Gastrocnemius medialis (tissue), 4 donors: ENCODE measurements around the gene OTOG. TPM values are rescaled to one million over a fixed set of nuclear protein-coding genes. Genes with fewer than 3 reads are reported as not detected.

Experiments used
- ATAC-seq, 2 donors: fragments of 150-250 bp; one replicate each; pipeline ENCODE4 v1.9.1; 2016
- DNase-seq, 2 donors: peaks; one replicate each; pipeline ENCODE4 v3.0.0-alpha.2; 2019
- H3K27ac ChIP-seq, 4 donors: fragments of 200-600 bp; sonication (generic); 1 replicate in 1 of 4; 2 replicates in 3 of 4; pipeline ENCODE4 v1.5.1; 2016 to 2018; ENCODE audit warnings: mild to moderate bottlenecking in 2 of 4, moderate library complexity in 1 of 4
- H3K27me3 ChIP-seq, 3 donors: fragments of 200-600 bp; sonication (generic) in 2 of 3; 1 replicate in 1 of 3; 2 replicates in 2 of 3; pipeline versions ENCODE4 v1.5.1 to v1.6.0; 2016 to 2019; ENCODE audit warnings: mild to moderate bottlenecking in 1 of 3, moderate library complexity in 1 of 3
- H3K36me3 ChIP-seq, 2 donors: fragments of 200-600 bp; sonication (generic) in 1 of 2; one replicate each; pipeline ENCODE4 v1.5.1; 2017 to 2018
- H3K4me1 ChIP-seq, 2 donors: fragments of 200-600 bp; sonication (generic) in 1 of 2; one replicate each; pipeline ENCODE4 v1.5.1; 2016 to 2017; ENCODE audit warnings: mild to moderate bottlenecking in 2 of 2
- H3K4me3 ChIP-seq, 4 donors: fragments of 200-600 bp; sonication (generic) in 3 of 4; 1 replicate in 1 of 4; 2 replicates in 3 of 4; pipeline ENCODE4 v1.5.1; 2016 to 2019; ENCODE audit warnings: mild to moderate bottlenecking in 2 of 4
- H3K9me3 ChIP-seq, 3 donors: fragments of 200-600 bp; sonication (generic) in 2 of 3; 1 replicate in 1 of 3; 2 replicates in 2 of 3; pipeline ENCODE4 v1.5.1; 2016 to 2019
- CTCF ChIP-seq, 5 experiments: fragments of 450-650 bp in 3 of 5; fragments of 200-600 bp in 2 of 5; sonication (generic) in 2 of 5; IDR thresholded peaks in 4 of 5; conservative IDR thresholded peaks in 1 of 5; 1 replicate in 4 of 5; 2 replicates in 1 of 5; pipeline ENCODE4 v1.5.1; 2016 to 2019; ENCODE audit warnings: antibody characterized with exemption in 5 of 5, mild to moderate bottlenecking in 3 of 5, moderate library complexity in 3 of 5
- POLR2A ChIP-seq, 2 donors: fragments of 450-650 bp; IDR thresholded peaks; one replicate each; pipeline ENCODE4 v1.6.1; 2017; ENCODE audit warnings: antibody characterized with exemption in 2 of 2, mild to moderate bottlenecking in 2 of 2, moderate library complexity in 2 of 2
- in situ Hi-C, 4 donors: fragments of 200-750 bp; cut with MboI; loops; one replicate each; pipeline versions ENCODE4 v1.15.0 to v1.8.0; 2017; ENCODE audit warnings: low sequenced_read_pairs in 4 of 4
- intact Hi-C: fragments of 100-400 bp; cut with DNase I; formaldehyde crosslinking; loops from one replicate; pipeline ENCODE4 v1.15.1; 2023; ENCODE audit warnings: low total_unique reads
- total RNA-seq, 4 donors: library from RNA; depleted of rRNA; stranded (reverse); fragments of >200 nt; gene quantifications; one replicate each; pipeline versions ENCODE4 v1.1.0 to v1.2.3, GENCODE V29; 2016

The OTOG gene
- total RNA-seq, 4 donors from 2014 or later, result not detected

DNA sequence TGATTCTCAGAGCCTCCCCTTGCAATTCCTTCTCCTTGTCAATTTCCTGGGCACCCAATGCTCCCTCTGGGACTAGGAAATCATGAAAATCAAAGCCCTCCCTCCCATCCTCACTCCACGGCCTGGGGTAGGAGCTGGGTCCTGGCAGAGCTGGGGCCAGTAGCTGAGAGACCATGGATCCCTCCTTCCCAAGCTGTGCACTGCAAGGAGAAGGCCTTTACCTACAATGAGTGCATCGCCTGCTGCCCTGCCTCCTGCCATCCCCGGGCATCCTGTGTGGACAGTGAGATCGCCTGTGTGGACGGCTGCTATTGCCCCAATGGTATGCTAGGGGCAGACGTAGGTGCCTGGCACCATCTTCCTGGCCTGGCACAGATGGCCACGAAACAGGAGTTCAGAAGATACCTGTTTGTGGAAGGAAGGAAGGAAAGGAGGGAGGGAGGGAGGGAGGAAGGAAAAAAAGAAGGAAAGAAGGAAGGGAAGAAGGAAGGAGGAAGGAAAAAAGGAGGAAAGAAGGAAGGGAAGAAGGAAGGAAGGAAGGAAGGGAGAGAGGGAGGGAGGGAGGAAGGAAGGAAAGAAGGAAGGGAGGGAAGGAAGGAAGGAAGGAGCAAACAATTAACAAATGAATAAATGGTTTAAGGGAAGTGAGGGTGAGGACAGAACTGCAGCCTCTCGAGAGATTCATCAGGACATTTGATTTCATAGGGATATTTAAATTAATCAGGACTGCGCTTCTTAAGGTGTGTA, 12.5 kb downstream of the OTOG start:
- Histone ChIP-seq H3K9me3 (no peaks in the 10 kb centered on the region), H3K4me1 (no peaks in the 10 kb centered on the region), H3K36me3 (no peaks in the 10 kb centered on the region), H3K27me3 (no peaks in the 10 kb centered on the region), H3K27ac (no peak overlapping the region), H3K4me3 (no peak overlapping the region)
- DNase-seq, result no peak
- in situ Hi-C loops (no loop called here), intact Hi-C loops (no loop called here)
- ATAC-seq, result no peak
- TF ChIP-seq CTCF (IDR thresholded peaks at IDR 0.05 in 4 of 5, conservative IDR thresholded peaks at IDR 0.05 in 1 of 5), result no peak
- TF ChIP-seq POLR2A (IDR thresholded peaks at IDR 0.05), result no peak

GRCh38 chr11:17560281-17561110, 13.4 kb downstream of the OTOG start:
- TF ChIP-seq POLR2A (IDR thresholded peaks at IDR 0.05) (no peak), CTCF (IDR thresholded peaks at IDR 0.05 in 4 of 5, conservative IDR thresholded peaks at IDR 0.05 in 1 of 5) (no peak)
- Histone ChIP-seq H3K9me3 (no peaks in the 10 kb centered on the region), H3K36me3 (no peaks in the 10 kb centered on the region), H3K27ac (no peak overlapping the region), H3K4me3 (no peak overlapping the region), H3K4me1 (no peaks in the 10 kb centered on the region), H3K27me3 (no peaks in the 10 kb centered on the region)
- DNase-seq (no peak), ATAC-seq (no peak)
- intact Hi-C loops, result no loop called here
- in situ Hi-C loops, result no loop called here

DNA sequence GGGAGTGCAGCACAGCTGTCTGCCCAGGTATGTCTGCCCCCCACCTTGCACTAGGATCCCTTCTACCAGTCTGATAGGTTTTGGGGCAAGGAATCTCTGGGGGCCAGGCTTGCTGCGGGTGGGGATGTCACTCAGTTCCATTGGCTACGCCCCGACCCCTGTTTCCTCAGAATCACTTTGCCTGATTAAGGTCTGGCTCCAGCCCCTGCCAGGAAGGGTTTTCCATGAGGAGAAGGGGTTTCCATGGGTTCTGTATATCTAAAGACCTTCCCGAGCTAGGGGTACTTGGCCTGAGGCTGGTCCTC, 14.0 kb downstream of the OTOG start:
- in situ Hi-C loops, result no loop called here
- no peak overlapping the region for H3K27ac ChIP-seq
- intact Hi-C loops, result no loop called here
- DNase-seq, result no peak
- TF ChIP-seq POLR2A (IDR thresholded peaks at IDR 0.05) (no peak), CTCF (IDR thresholded peaks at IDR 0.05 in 4 of 5, conservative IDR thresholded peaks at IDR 0.05 in 1 of 5) (no peak)
- H3K27me3 ChIP-seq, result no peaks in the 10 kb centered on the region
- no peaks in the 10 kb centered on the region for H3K4me1 ChIP-seq
- H3K36me3 ChIP-seq, result no peaks in the 10 kb centered on the region
- no peak overlapping the region for H3K4me3 ChIP-seq
- no peak for ATAC-seq
- no peaks in the 10 kb centered on the region for H3K9me3 ChIP-seq

GRCh38 chr11:17561526-17561925, 14.5 kb downstream of the OTOG start:
- intact Hi-C loops, result no loop called here
- in situ Hi-C loops, result no loop called here
- ATAC-seq (no peak), DNase-seq (no peak)
- H3K4me3 ChIP-seq, result no peak overlapping the region
- H3K36me3 ChIP-seq, result no peaks in the 10 kb centered on the region
- no peaks in the 10 kb centered on the region for H3K9me3 ChIP-seq
- no peaks in the 10 kb centered on the region for H3K27me3 ChIP-seq
- no peak overlapping the region for H3K27ac ChIP-seq
- TF ChIP-seq POLR2A (IDR thresholded peaks at IDR 0.05) (no peak), CTCF (IDR thresholded peaks at IDR 0.05 in 4 of 5, conservative IDR thresholded peaks at IDR 0.05 in 1 of 5) (no peak)
- no peaks in the 10 kb centered on the region for H3K4me1 ChIP-seq
